Loucy (cell line): ENCODE measurements around the gene PTMS.

Experiments used
- CTCF ChIP-seq: fragments of 200-600 bp; sonication (generic); conservative IDR thresholded peaks from 2 replicates; pipeline ENCODE4 v1.5.1; 2014; ENCODE audit warnings: mild to moderate bottlenecking, antibody characterized with exemption, low read length
- EZH2phosphoT487 ChIP-seq: fragments of 200-600 bp; IDR thresholded peaks from 2 replicates; pipeline ENCODE4 v1.6.1; 2018; ENCODE audit warnings: antibody characterized with exemption, mild to moderate bottlenecking, moderate library complexity, borderline replicate concordance

- TF ChIP-seq CTCF (no peak), EZH2phosphoT487 (no peak)
Observed at GRCh38 chr12:6716874-6717437, 49.2 kb upstream of the PTMS start.
